HG02798 (cell line): ENCODE data around the gene TUBA1B.
A peak's percentile ranks its signal among the peaks of the same experiment; 100 is the strongest.
"Not testable (repeated sequence)": the region's sequence is repeated elsewhere in the genome, so short reads cannot be mapped to it uniquely, and the experiment has no call there.

Source experiments
- ATAC-seq: cut with Tn5 transposase; IDR thresholded peaks from one replicate; pipeline ENCODE4 v1.9.1; 2021; ENCODE audit warnings: mild to moderate bottlenecking; ENCODE audit not compliant: unreplicated experiment, poor library complexity

The TUBA1B gene

GRCh38 chr12:49127971-49128370, 3.2 kb downstream of the TUBA1B start:
- not testable (repeated sequence) for ATAC-seq

GRCh38 chr12:49126852-49127763, 4.1 kb downstream of the TUBA1B start:
- no peak for ATAC-seq

GRCh38 chr12:49121047-49121696, 10.0 kb downstream of the TUBA1B start:
- no peak for ATAC-seq

GRCh38 chr12:49111206-49111605, 20.0 kb downstream of the TUBA1B start:
- ATAC-seq, result no peak

GRCh38 chr12:49110464-49111155, 20.6 kb downstream of the TUBA1B start, which contains the start of gene LMBR1L:
Gene LMBR1L, minus strand, starts transcription at chr12:49110847. Its CDS starts 292 bp downstream, at chr12:49110555.
- peak; percentile 99 for ATAC-seq

GRCh38 chr12:49109641-49110463, 21.3 kb downstream of the TUBA1B start:
- no peak for ATAC-seq

- no peak for ATAC-seq
Observed at GRCh38 chr12:49108958-49109404, 22.2 kb downstream of the TUBA1B start.

GRCh38 chr12:49105504-49106084, 25.6 kb downstream of the TUBA1B start:
- ATAC-seq, result no peak

GRCh38 chr12:49104822-49105221, 26.4 kb downstream of the TUBA1B start:
- ATAC-seq, result no peak

GRCh38 chr12:49100380-49100779, 30.8 kb downstream of the TUBA1B start:
- ATAC-seq, result no peak

- no peak for ATAC-seq
Observed at GRCh38 chr12:49098703-49099102, 32.5 kb downstream of the TUBA1B start.

GRCh38 chr12:49098035-49098451, 33.2 kb downstream of the TUBA1B start:
- ATAC-seq, result no peak

GRCh38 chr12:49097381-49097780, 33.8 kb downstream of the TUBA1B start:
- no peak for ATAC-seq

GRCh38 chr12:49094975-49095365, 36.2 kb downstream of the TUBA1B start:
- no peak for ATAC-seq

GRCh38 chr12:49094160-49094974, 36.8 kb downstream of the TUBA1B start, which contains the start of gene DHH:
Gene DHH, minus strand, starts transcription at chr12:49094801. Its CDS starts 289 bp downstream, at chr12:49094512.
- no peak for ATAC-seq

- no peak for ATAC-seq
Observed at GRCh38 chr12:49093792-49094159, 37.4 kb downstream of the TUBA1B start.

GRCh38 chr12:49092816-49093406, 38.3 kb downstream of the TUBA1B start:
- no peak for ATAC-seq

GRCh38 chr12:49092086-49092815, 38.9 kb downstream of the TUBA1B start:
- ATAC-seq, result no peak
